Posterior vena cava (tissue), 2 donors: Measurements from ENCODE around the gene AKAP17A. TPM values are rescaled to one million over a fixed set of nuclear protein-coding genes. Genes with fewer than 3 reads are reported as not detected.

Experiments used
- DNase-seq: peaks from one replicate; pipeline ENCODE4 v3.0.0-alpha.2; 2020; ENCODE audit warnings: low spot score
- intact Hi-C, 2 donors: fragments of 100-400 bp; cut with DNase I; formaldehyde crosslinking; loops; one replicate each; pipeline versions ENCODE4 v1.14.1 to v1.14.2; 2022 to 2023
- total RNA-seq, 2 donors: library from RNA; stranded (reverse); fragmentation: NEBNext Ultra II Directional; extraction: Animal tissue kit (Norgen Biotek cat#: 25700); gene quantifications; one replicate each; pipeline ENCODE4 v1.2.1, GENCODE V29; 2021
- donor health status: DM: yes; HTN: yes; CAD: no.
- donor health status: DM: yes; HTN: yes; CAD: no.

AKAP17A gene
- total RNA-seq, 2 donors from 2014 or later = 20.8 to 23.0 TPM

DNA sequence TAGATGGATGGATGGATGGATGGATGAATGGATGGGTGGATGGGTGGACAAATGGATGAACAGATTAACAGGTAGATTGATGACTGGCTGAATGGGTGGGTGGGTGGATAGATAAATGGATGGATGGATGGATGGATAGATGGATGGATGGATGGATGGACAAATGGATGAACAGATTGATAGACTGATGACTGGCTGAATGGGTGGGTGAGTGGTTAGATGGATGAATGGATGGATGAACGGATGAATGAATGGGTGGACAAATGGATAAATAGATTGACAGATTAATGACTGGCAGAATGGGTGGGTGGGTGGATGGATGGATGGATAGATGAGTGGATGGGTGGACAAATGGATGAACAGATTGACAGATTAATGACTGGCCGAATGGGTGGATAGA is 13.6 kb upstream of the AKAP17A start:
- DNase-seq = no peak
- intact Hi-C loops = no loop called here

DNA sequence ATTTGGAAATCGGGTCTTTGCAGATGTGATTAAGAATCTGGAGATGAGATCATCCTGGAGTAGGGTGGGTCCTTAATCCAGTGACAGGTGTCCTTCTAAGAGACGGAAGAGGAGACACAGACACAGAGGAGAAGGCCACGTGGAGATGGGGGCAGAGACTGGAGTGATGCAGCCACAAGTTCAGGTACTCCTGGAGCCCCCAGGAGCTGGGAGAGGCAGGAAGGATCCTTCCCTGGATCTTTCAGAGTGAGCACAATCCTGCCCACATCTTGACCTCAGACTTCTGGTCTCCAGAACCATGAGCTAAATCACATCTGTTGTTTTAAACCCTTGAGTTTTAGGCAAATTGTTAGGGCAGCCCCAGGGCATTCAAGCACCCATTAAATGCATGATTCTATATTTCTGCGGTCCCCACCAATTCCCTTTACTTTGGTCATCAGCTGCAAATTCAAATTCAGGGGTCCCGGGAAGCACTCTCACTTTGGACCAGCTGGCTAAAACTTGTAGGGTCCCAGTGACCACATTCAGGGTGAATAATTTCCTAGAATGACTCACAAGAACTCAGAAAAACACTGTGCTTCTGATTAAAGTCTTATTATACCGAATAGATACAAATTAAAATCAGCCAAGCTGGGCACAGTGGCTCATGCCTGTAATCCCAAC is 12.8 kb upstream of the AKAP17A start:
- no peak for DNase-seq
- intact Hi-C loops = no loop called here

DNA sequence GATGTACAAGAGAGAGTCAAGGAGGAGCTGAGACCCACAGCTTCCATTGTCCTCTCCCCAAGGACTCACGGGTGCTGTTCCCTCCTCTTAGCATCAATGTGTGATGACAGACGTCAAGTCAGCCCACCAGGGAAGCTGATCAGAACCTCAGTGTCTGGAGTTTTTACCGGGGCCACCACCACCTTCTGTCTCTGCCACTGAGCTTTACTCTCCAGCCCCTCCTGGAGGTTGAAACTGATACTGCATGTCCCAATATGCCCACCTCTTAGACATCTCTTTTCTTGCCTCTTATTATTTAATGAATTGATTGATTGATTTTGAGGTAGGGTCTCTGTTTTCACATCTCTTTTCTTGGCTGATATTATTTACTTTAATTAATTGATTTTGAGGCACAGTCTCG is 10.3 kb upstream of the AKAP17A start:
- intact Hi-C loops = loop anchor here in 1 of 2 donors (5.0 kb wide), 1 partner anchor 129 kb away; the partner anchor contains the start of gene ASMTL

DNA sequence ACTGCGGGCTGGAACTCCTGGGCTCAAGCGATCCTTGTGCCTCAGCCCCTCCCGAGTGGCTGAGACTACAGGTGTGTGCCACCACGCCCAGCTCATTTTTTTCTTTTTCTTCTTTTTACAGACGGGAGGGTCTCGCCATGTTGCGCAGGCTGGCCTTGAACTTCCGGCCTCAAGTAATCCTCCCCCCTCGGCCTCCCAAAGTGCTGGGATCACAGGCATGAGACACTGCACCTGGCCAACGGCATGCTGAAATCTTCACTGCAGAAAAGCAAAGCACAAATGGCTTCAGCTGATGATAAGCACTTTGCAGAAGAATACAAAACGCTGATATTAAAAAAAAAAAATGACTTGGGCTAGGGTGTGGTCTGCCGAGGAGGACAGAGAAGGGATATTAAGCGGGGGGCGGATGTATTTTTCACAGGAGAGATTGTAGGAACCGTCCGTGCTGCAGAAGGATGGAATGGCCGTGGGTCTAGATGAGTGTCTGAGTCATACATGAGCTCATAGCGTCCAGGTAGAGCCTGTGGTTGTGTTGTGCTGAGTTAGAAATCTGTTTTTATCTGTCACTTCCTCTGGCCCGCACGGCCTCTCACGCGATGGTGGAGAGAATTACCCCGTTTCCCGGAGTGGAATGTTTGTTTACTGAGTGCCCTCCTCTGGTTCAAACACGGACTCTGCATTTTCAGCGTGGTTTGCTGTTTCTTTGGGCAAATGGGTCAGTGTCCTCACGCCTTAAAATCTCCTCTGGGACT is 8.5 kb upstream of the AKAP17A start:
- DNase-seq = peak; percentile 54
- intact Hi-C loops = loop anchor here in 1 of 2 donors (5.0 kb wide), 1 partner anchor 131 kb away; the partner anchor contains the start of gene ASMTL

More for the DNA sequence above, 10.3 kb upstream of the AKAP17A start:
- peak; percentile 18 for DNase-seq

DNA sequence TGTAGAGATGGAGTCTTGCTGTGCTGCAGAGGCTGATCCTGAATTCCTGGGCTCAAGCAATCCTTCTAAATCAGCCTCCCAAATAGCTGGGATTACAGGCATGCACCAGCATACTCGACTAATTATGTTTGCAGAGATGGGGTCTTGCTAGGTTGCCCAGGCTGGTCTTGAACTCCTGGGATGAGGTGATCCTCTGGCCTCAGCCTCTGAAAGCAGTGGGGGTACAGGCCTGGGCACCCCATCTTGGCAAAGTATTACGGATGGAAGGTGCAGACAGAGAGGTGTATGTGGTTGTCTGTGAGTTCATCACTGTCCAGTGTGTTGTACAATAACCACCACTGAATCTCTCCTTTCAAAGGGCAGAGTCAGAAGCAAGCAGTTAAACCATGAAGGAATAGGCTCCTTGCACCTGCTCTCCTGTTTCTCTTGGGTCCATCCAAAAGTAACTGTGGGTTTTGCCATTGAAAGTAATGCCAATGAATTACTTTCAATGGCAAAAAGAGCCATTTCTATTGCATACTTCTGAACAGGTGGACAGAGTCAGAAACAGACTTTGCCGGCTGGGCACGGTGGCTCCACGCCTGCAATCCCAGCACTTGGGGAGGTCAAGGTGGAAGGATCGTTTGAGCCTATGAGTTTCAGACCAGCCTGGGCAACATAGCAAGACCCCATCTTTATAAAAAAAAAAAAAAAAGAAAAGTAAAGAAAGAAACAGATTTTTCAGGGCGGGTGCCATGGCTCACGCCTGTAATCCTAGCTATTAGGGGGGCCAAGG is 7.0 kb upstream of the AKAP17A start:
- peak; percentile 34 for DNase-seq
- intact Hi-C loops = loop anchor here in 1 of 2 donors (5.0 kb wide), 1 partner anchor 132 kb away; the partner anchor contains the start of gene ASMTL

DNA sequence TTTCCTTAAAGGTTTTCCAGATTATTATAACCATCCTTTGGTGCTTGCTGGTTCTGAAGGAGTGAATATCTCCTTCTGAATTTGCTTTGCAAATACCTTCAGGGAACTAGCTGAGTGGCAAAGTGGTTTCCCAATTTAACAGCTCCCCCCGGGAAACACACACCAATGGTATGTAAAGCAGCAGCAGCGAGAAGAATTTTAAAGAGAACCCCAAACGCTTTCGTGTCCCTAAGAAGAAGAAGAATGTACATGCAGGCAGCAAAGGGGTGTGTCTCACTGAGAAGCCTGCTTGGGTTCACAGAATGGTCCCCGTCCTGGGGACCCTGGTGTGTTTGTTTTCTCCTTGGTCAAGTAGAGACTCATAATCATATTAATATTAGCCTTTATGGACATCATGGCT is 4.2 kb upstream of the AKAP17A start:
- DNase-seq = no peak
- intact Hi-C loops = no loop called here

DNA sequence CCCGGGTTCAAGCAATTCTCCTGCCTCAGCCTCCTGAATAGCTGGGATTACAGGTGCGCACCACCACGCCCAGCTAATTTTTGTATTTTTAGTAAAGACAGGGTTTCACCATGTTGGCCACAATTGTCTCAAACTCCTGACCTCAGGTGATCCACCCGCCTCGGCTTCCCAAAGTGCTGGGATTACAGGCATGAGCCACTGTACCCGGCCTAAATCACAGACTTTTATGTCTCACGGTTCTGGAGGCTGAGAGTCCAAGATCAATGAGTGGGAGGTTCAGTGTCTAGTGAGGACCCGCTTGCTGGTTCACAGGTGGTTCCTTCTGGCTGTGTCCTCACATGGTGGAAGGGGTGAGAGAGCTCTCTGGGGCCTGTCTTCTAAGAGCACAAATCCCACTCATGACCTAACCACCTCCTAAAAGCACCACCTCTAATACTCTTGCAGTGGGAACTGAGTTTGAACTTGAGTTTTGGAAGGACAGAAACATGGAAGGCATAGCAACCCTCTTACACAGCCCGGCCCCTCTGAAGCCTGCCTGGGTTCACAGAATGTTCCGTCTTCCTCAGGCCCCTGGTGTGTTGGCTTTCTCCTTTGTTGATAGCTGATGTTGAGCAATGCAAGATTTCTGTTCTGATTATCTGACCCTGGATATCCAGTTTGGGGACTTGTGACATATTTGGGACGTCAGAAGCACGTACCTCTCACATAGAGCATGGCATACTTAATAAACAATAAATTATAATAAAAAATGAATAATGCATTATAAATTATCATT is 1.9 kb upstream of the AKAP17A start:
- DNase-seq = no peak
- intact Hi-C loops = loop anchor here in 1 of 2 donors (5.0 to 10.0 kb wide), 2 partner anchors 135 to 908 kb away; partner anchors contain the start of gene ASMTL

DNA sequence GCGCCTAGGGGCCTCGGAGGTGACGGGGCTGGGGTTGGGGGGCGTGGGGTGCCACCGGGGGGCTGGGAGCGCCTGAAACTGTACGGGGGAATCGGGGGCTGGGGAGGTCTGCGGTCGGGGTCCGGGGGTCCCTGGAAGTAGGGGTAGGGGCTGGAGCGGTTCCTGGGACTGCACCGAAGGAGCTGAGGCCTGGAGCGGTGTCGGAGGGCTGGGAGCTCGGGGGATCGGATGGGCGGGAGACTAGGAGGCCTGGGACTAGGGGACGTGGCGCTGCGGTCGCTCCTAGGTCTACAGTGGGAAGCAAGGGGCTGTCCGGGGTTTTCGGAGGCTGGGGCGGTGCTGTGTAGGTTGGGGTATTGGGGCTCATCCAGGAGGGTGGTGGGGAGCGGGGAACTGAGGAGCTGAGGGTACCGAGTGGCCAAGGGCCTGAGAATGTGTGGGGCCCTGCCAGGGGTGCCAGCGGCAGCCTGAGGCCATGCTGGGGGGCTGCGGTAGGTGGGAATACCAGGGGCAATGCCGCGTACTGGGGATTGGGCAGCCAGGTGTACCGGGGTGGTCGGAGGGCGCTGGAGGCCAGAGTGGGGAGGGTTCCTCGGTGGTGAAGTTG is 562 bp downstream of the AKAP17A start:
- intact Hi-C loops = loop anchor here in 1 of 2 donors (5.0 to 10.0 kb wide), 2 partner anchors 137 to 905 kb away; partner anchors contain the start of gene ASMTL
- DNase-seq = peak; percentile 82

DNA sequence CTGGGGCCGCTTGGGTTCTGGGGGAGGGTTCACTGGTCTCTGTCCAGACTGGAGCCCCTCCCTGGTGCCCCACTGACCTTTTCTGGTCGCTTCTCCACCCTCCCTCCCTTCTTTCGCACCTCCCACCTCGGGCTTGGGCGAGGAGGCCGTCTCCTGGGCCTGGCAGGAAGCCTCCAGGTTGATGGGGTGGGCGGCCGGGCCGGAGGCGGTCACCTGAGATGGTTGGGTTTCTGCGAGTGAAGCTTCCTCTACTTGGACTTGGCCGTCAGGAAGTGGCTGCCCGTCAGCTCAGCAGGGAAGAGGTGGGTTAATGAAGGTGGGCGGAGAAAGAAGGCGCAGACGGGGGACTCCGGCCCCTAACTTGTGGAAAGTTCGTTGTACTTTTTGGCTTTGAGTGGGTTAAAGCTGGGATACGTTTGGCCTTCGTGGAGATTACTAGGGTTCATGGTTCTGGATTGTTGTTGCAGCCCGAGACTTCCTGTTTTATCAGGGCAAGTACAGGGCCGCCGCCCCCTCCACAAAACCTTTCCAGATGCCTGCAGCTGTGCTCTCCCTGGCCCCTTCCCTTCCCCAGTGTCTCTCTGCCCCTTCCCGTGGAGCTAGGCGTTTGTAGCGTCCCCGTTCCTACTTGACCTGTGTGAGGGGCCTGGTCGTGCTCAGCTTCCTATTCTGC is 1.2 kb downstream of the AKAP17A start:
- DNase-seq = peak; percentile 80
- intact Hi-C loops = loop anchor here in 1 of 2 donors (5.0 to 10.0 kb wide), 2 partner anchors 138 to 905 kb away; partner anchors contain the start of gene ASMTL

DNA sequence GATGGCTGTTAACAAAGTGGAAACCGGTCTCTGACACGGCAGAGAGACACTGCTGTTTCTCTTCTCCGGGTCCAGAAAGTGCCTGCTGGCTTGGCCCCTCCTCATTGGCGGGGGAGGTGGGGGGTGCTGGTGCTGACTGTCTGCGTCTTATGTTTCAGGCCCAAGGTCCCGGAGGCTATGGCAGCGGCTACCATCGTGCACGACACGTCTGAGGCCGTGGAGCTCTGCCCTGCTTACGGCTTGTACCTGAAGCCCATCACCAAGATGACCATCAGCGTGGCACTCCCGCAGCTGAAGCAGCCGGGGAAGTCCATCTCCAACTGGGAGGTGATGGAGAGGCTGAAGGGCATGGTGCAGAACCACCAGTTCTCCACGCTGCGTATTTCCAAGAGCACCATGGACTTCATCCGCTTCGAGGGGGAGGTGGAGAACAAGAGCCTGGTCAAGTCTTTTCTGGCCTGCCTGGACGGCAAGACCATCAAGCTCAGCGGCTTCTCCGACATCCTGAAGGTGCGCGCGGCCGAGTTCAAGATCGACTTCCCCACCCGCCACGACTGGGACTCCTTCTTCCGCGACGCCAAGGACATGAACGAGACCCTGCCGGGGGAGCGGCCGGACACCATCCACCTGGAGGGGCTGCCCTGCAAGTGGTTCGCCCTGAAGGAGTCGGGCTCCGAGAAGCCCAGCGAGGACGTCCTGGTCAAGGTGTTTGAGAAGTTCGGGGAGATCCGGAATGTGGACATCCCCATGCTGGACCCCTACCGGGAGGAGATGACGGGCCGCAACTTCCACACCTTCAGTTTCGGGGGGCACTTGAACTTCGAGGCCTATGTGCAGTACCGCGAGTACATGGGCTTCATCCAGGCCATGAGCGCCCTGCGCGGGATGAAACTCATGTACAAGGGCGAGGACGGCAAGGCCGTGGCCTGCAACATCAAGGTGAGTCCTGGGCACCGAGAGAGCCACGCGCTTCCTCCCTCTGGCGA is 2.2 kb downstream of the AKAP17A start:
- intact Hi-C loops = loop anchor here in 1 of 2 donors (5.0 to 10.0 kb wide), 2 partner anchors 139 to 904 kb away; partner anchors contain the start of gene ASMTL
- DNase-seq = peak; percentile 83

DNA sequence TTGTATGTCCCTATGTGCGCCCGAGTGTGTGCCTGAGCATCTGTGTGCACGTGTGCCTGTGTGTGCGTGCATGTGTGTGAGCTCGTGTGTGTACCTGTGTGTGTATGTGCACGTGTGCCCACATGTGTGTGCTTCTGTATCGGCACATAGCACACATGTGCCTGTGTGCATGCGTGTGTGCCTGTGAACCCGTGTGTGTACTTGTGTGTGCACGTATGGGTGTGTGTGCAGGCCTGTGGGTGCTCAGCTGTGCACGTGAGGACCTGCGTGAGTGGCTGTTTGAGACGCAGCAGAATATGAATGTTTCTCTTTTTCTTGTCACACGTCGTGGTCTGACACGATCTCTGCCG is 4.3 kb downstream of the AKAP17A start:
- intact Hi-C loops = loop anchor here in 1 of 2 donors (10.0 kb wide), 1 partner anchor 141 kb away; the partner anchor contains the start of gene ASMTL
- DNase-seq = peak; percentile 55

DNA sequence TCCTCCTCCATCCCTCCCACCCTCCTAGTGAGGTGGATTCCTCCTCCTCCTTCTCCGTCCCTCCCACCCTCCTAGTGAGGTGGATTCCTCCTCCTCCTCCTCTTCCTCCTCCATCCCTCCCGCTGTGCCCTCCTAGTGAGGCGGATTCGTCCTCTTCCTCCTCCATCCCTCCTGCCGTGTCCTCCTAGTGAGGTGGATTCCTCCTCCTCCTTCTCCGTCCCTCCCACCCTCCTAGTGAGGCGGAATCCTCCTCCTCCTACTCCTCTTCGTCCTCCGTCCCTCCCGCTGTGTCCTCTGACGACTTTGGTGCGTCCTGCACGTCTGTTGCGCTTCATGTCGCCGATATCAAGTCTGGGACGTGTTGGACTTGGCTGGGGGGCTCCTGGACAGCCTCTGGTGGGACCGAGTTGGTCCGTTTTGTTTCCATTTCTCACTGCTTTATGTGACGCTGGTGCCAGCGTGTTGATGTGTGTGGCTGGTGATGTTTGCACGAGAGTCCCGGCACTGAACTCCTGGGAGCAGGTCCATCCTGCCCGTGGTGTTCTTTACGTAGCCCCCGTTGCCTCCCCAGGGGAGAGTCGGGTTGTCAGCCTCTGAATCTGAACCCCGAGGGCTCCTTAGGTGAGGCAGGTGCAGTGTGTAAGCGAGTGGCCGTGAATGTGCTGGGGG is 5.4 kb downstream of the AKAP17A start:
- peak; percentile 67 for DNase-seq
- intact Hi-C loops = loop anchor here in 1 of 2 donors (10.0 kb wide), 1 partner anchor 142 kb away; the partner anchor contains the start of gene ASMTL

DNA sequence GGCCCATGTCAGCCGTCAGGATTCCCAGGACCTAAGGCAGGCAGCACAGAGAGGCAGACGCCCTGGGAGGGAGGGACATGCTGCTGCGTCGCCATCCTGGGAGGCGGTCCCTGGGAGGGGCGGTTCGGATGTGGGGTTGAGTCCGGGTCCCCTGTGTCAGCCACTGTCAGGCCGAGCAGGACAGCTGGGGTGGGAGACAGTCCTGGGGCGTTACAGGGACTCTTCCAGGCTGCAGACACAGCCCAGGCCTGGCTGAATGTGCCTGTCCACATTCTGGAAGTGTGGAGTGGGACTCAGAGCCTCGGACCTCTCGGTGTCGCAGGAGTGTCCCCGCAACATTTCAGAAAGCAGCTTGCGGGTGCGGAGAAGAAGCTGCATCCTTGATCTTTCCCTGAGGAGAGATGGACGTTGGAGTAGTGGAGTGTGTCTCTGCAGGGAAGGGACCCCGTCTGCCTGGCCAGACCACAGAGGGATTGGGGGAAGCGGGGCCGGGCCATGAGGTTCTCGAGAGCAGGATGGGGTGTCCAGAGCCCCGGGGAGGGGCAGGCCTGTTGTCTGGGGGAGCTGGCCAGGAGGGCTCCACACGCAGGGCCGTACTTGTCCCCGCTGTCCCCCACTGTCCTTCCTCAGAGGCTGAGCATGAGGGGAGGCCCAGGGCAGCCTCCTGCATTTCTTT is 6.1 kb downstream of the AKAP17A start:
- DNase-seq = peak; percentile 81
- intact Hi-C loops = loop anchor here in 1 of 2 donors (10.0 kb wide), 1 partner anchor 143 kb away; the partner anchor contains the start of gene ASMTL

DNA sequence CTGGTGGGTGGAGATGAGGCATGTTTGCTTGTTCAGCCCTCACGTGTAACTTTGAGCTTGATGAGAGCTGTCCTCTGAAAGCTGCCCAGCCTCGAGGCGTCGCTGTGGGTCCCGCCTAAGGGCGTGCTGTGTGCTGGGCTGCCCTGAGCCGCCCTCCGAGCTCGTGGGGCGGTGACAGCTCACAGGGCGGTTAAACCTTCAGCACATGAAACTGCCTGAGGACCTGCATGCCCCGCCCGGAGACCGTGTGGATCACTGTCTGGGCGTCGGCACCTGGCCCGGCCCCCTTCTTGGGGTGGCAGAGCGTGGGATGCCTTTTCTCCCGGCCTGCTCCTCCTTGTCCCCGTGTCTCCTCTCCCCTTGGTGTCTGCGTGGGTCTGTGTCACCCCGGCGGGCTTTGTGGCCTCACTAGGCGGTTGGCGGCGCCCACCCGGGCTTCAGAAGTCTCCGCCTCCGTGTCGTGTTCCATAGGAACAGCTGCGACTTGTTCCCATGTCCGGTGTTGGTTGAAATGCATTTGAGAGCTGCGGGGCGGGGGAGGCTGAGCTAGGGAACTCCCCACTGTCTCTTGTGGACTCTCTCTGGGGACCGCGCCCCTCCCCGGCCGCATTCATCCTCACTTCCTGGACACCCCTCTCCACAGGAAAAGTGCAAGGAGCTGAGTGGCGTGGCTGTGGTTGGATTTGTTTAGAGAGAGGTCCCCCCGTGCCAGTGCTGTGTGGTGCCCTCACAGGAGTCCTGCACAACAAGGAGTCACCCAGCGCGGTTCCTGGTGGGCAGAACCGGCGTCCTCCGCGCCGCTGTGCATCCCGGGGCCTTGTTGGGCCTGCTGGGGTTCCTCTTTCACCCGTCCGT is 6.8 kb downstream of the AKAP17A start:
- intact Hi-C loops = loop anchor here in 1 of 2 donors (10.0 kb wide), 1 partner anchor 143 kb away; the partner anchor contains the start of gene ASMTL
- DNase-seq = peak; percentile 76
